K562 (cell line): ENCODE data around the gene AMMECR1L.
"Not testable (repeated sequence)": the region's sequence is repeated elsewhere in the genome, so short reads cannot be mapped to it uniquely, and the experiment has no call there.

Source experiments
- CTCF ChIP-seq, 3 experiments: IDR thresholded peaks in 2 of 3; conservative IDR thresholded peaks in 1 of 3; 2 replicates each; pipeline ENCODE4 v1.5.1; 2011 to 2012; ENCODE audit warnings: low read length in 3 of 3, mild to moderate bottlenecking in 3 of 3, control low read depth in 2 of 3, improper control_type of control experiment in 1 of 3, inconsistent platforms in 1 of 3, low read depth in 1 of 3, mixed read lengths in 1 of 3, moderate library complexity in 1 of 3; ENCODE audit not compliant: insufficient read depth in 2 of 3
- HMBOX1 ChIP-seq: sonication (generic); IDR thresholded peaks from 2 replicates; pipeline ENCODE4 v1.6.1; 2016
- KAT8 ChIP-seq: fragments of 450-650 bp; IDR thresholded peaks from 2 replicates; pipeline ENCODE4 v1.6.1; 2016; ENCODE audit warnings: low read depth, mild to moderate bottlenecking
- MTA1 ChIP-seq: fragments of 450-650 bp; IDR thresholded peaks from 2 replicates; pipeline ENCODE4 v1.6.1; 2017; ENCODE audit warnings: borderline replicate concordance
- NR2F6 ChIP-seq: fragments of 450-650 bp; formaldehyde crosslinking; IDR thresholded peaks from 2 replicates; pipeline ENCODE4 v1.4.0; 2020; ENCODE audit warnings: mild to moderate bottlenecking
- SETDB1 ChIP-seq: IDR thresholded peaks from one replicate; pipeline ENCODE4 v1.6.1; 2012; ENCODE audit warnings: low read length, control low read depth, inconsistent platforms
- SOX6 ChIP-seq: fragments of 450-650 bp; IDR thresholded peaks from 2 replicates; pipeline ENCODE4 v1.6.1; 2014; ENCODE audit warnings: mild to moderate bottlenecking
- STAG1 ChIP-seq: sonication (generic); formaldehyde crosslinking; IDR thresholded peaks from 2 replicates; pipeline ENCODE4 v1.5.0; 2020; ENCODE audit warnings: missing genetic modification reagents, borderline replicate concordance
- ZKSCAN8 ChIP-seq: fragments of 200-800 bp; sonication (Bioruptor generic); IDR thresholded peaks from 2 replicates; pipeline ENCODE4 v1.6.1; 2016; ENCODE audit warnings: missing genetic modification characterization, missing compliant biosample characterization
- ZNF212 ChIP-seq: fragments of 450-650 bp; formaldehyde crosslinking; IDR thresholded peaks from 2 replicates; pipeline ENCODE4 v1.4.0; 2020; ENCODE audit warnings: mild to moderate bottlenecking
- ZNF384 ChIP-seq: IDR thresholded peaks from 2 replicates; pipeline ENCODE4 v1.6.1; 2012; ENCODE audit warnings: low read depth, low read length, improper control_type of control experiment
- ZNF436 ChIP-seq: fragments of 250-450, 450-650 bp; sonication (Bioruptor Pico); formaldehyde crosslinking; IDR thresholded peaks from 2 replicates; pipeline ENCODE4 v1.7.0; 2020; ENCODE audit warnings: mild to moderate bottlenecking

- not testable (repeated sequence) for TF ChIP-seq NR2F6 (CRISPR knock-in tag); CTCF (IDR thresholded peaks at IDR 0.05 in 2 of 3, conservative IDR thresholded peaks at IDR 0.05 in 1 of 3; ENCODE audit: insufficient read depth in 2 of 3, low read depth in 1 of 3, low read length in 3 of 3); SETDB1; HMBOX1; ZNF436; STAG1 (CRISPR knock-in tag); ZKSCAN8 (CRISPR knock-in tag); MTA1; KAT8; SOX6; ZNF212 (CRISPR knock-in tag); ZNF384
Measured at GRCh38 chr2:127885780-127886592, at the start of gene AMMECR1L.
